DOHH2 (cell line): Measurements from ENCODE around the gene SULT6B1.

Experiments
- H3F3A ChIP-seq: fragments of 200-600 bp; sonication (generic), shearing (Covaris generic); 2 replicates; pipeline ENCODE4 v1.6.0; 2016; ENCODE audit warnings: antibody characterized with exemption, mild to moderate bottlenecking; ENCODE audit not compliant: control insufficient read depth, insufficient read depth
- H3K27ac ChIP-seq: fragments of 200-600 bp; sonication (generic); 2 replicates; pipeline ENCODE4 v1.5.1; 2014; ENCODE audit warnings: low read depth, mild to moderate bottlenecking, low read length, moderate library complexity
- H3K27me3 ChIP-seq: fragments of 200-600 bp; sonication (generic); 2 replicates; pipeline ENCODE4 v1.6.1; 2014; ENCODE audit warnings: mild to moderate bottlenecking, low read length, mixed read lengths; ENCODE audit not compliant: control insufficient read depth
- H3K36me3 ChIP-seq: fragments of 200-600 bp; sonication (generic); 2 replicates; pipeline ENCODE4 v1.6.1; 2014; ENCODE audit warnings: mild to moderate bottlenecking, low read length, moderate library complexity, mixed read lengths; ENCODE audit not compliant: control insufficient read depth
- H3K4me1 ChIP-seq: fragments of 200-600 bp; sonication (generic); 2 replicates; pipeline ENCODE4 v1.6.1; 2014; ENCODE audit warnings: mild to moderate bottlenecking, low read length, mixed read lengths; ENCODE audit not compliant: control insufficient read depth
- H3K4me2 ChIP-seq: fragments of 200-600 bp; sonication (generic); 2 replicates; pipeline ENCODE4 v1.6.0; 2014; ENCODE audit warnings: mild to moderate bottlenecking, low read length, moderate library complexity
- H3K4me3 ChIP-seq: fragments of 200-600 bp; sonication (generic); 2 replicates; pipeline ENCODE4 v1.5.1; 2014; ENCODE audit warnings: mild to moderate bottlenecking, low read length, mixed read lengths
- H3K79me2 ChIP-seq: fragments of 200-600 bp; sonication (generic); 2 replicates; pipeline ENCODE4 v1.6.1; 2014; ENCODE audit warnings: mild to moderate bottlenecking, low read length, mixed read lengths; ENCODE audit not compliant: control insufficient read depth
- H3K9me2 ChIP-seq: fragments of 200-600 bp; sonication (generic); replicated peaks from 2 replicates; pipeline ENCODE4 v1.6.1; 2014; ENCODE audit warnings: mild to moderate bottlenecking, low read length, mixed read lengths; ENCODE audit not compliant: control insufficient read depth
- H3K9me3 ChIP-seq: fragments of 200-600 bp; sonication (generic); 2 replicates; pipeline ENCODE4 v1.6.1; 2014; ENCODE audit warnings: antibody characterized with exemption, low read length, mixed read lengths; ENCODE audit not compliant: control insufficient read depth, insufficient read depth
- H4K20me1 ChIP-seq: fragments of 200-600 bp; sonication (generic); 2 replicates; pipeline ENCODE4 v1.6.0; 2014; ENCODE audit warnings: low read depth, mild to moderate bottlenecking, antibody characterized with exemption, low read length, moderate library complexity; ENCODE audit not compliant: control insufficient read depth, insufficient read depth
- EZH2phosphoT487 ChIP-seq: fragments of 200-600 bp; sonication (generic); IDR thresholded peaks from 2 replicates; pipeline ENCODE4 v1.6.1; 2017; ENCODE audit warnings: borderline replicate concordance, mild to moderate bottlenecking, antibody characterized with exemption, low read length, moderate library complexity, mixed read lengths
- TF ChIP-seq, protein P1 (sequence below): fragments of 200-600 bp; sonication (generic); IDR thresholded peaks from one replicate; pipeline ENCODE4 v1.5.1; 2014; ENCODE audit warnings: antibody characterized with exemption, mild to moderate bottlenecking, low read depth, low read length; ENCODE audit not compliant: poor library complexity, severe bottlenecking

SULT6B1 gene

DNA sequence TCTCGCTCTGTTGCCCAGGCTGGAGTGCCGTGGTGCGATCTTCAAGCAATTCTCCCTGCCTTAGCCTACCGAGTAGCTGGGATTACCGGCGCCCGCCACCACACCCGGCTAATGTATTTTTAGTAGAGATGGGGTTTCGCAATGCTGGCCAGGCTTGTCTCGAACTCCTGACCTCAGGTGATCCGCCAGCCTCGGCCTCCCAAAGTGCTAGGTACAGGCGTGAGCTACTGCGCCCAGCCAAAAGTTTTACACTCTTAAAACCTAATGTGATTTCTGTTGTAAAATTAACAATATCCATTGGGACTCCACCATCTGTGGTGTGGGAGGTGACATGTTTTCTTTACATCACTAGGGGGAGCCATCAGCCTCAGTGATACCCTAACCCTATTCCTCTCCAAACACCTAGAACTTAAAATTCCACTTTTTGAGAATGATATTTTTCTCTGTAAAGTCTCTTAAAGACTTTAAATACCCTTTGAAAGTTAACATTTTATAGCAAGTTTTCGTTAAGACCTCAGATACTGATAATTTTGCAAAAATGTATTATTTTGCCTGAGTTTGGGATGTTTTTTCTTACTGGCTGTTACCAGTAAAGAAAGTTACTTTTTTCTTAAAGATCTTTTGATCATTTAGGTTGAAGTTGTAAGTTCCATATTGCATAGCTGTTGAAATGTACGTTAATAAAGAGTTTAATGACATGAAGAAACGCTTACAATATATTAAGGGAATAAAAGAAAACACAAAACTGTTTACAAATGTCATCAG is 20.1 kb downstream of the SULT6B1 start:
- Histone ChIP-seq H3K36me3 (no peaks in the 10 kb centered on the region), H3K4me3 (no peak overlapping the region), H3K79me2 (no peaks in the 10 kb centered on the region), H3K9me3 (peaks cover 13% of the 10 kb centered on the region; the same call in 1 of the 2 replicates), H3K9me2 (no peaks in the 10 kb centered on the region), H3K4me1 (no peaks in the 10 kb centered on the region), H3K27me3 (no peaks in the 10 kb centered on the region), H3F3A (no peaks in the 10 kb centered on the region), H3K27ac (no peak overlapping the region), H4K20me1 (no peaks in the 10 kb centered on the region), H3K4me2 (no peak overlapping the region)
- TF ChIP-seq, protein P1, sequence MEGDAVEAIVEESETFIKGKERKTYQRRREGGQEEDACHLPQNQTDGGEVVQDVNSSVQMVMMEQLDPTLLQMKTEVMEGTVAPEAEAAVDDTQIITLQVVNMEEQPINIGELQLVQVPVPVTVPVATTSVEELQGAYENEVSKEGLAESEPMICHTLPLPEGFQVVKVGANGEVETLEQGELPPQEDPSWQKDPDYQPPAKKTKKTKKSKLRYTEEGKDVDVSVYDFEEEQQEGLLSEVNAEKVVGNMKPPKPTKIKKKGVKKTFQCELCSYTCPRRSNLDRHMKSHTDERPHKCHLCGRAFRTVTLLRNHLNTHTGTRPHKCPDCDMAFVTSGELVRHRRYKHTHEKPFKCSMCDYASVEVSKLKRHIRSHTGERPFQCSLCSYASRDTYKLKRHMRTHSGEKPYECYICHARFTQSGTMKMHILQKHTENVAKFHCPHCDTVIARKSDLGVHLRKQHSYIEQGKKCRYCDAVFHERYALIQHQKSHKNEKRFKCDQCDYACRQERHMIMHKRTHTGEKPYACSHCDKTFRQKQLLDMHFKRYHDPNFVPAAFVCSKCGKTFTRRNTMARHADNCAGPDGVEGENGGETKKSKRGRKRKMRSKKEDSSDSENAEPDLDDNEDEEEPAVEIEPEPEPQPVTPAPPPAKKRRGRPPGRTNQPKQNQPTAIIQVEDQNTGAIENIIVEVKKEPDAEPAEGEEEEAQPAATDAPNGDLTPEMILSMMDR, result peak; percentile 86
- TF ChIP-seq EZH2phosphoT487, result no peak

DNA sequence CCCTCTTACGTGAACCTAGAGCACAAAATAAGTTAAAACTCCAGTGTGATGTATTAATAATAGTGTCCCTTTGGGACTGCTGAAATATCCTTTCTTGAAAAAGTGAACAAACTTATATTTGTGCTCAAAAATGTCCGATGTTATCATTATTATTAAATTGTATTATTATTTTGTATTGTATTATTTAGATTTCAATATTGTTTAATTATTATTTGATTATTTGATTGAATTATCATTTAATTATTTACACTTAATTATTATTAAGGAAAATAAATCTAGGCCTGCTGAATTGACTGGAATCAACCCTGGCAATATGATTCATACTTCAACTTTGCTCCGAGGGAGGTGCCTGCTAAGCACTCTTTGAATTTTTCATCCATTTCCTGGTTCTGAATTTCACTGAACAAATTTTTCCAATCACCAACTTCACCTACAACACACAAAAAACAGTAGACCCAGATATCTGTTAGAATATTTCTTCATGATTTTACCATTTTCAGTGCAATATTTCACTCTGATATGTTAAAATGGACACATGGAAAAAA is 20.8 kb downstream of the SULT6B1 start:
- H3K4me3 ChIP-seq, result no peak overlapping the region

DNA sequence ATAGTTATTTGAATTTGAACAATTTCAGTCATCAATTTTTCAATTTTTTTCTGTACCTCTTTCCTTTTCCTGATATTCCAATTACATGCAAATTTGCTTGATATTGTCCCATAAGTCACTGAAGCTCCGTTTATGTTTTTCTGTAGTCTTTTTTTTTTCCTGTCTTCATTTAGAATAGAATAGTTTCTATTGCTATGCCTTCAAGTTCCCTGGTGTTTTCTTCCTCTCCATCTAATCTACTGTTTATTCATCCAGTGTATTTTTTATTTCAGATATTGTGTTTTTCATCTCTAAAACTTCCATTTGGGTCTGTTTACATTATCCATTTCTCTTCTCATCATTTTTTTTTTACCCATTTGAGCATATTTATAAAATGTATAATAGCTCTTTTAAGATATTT is 23.7 kb downstream of the SULT6B1 start:
- no peaks in the 10 kb centered on the region for H3K79me2 ChIP-seq
- peaks cover 13% of the 10 kb centered on the region; the same call in 1 of the 2 replicates for H3K9me3 ChIP-seq
- H3F3A ChIP-seq, result no peaks in the 10 kb centered on the region; the same call in 1 of the 2 replicates
- H4K20me1 ChIP-seq, result no peaks in the 10 kb centered on the region
- no peaks in the 10 kb centered on the region for H3K36me3 ChIP-seq
- H3K27ac ChIP-seq, result no peak overlapping the region
- TF ChIP-seq, protein P1, result no peak
- no peak for TF ChIP-seq EZH2phosphoT487
- no peak overlapping the region for H3K4me2 ChIP-seq
- H3K9me2 ChIP-seq, result no peaks in the 10 kb centered on the region
- H3K27me3 ChIP-seq, result no peaks in the 10 kb centered on the region
- H3K4me3 ChIP-seq, result no peak overlapping the region
- H3K4me1 ChIP-seq, result no peaks in the 10 kb centered on the region

More for the DNA sequence above, 20.8 kb downstream of the SULT6B1 start:
- no peaks in the 10 kb centered on the region for H3K4me1 ChIP-seq
- no peaks in the 10 kb centered on the region for H3K27me3 ChIP-seq
- no peaks in the 10 kb centered on the region for H3K36me3 ChIP-seq
- no peak for TF ChIP-seq EZH2phosphoT487
- TF ChIP-seq, protein P1, result no peak
- H4K20me1 ChIP-seq, result no peaks in the 10 kb centered on the region
- no peaks in the 10 kb centered on the region for H3K79me2 ChIP-seq
- H3K9me3 ChIP-seq, result peaks cover 13% of the 10 kb centered on the region; the same call in 1 of the 2 replicates
- H3F3A ChIP-seq, result no peaks in the 10 kb centered on the region
- H3K27ac ChIP-seq, result no peak overlapping the region
- no peaks in the 10 kb centered on the region for H3K9me2 ChIP-seq
- H3K4me2 ChIP-seq, result no peak overlapping the region
